22Rv1 (cell line): Measurements from ENCODE around the gene FKBP11.

Experiments used
- ZFX ChIP-seq: fragments of 450-650 bp; IDR thresholded peaks from 2 replicates; pipeline ENCODE4 v1.6.1; 2017; ENCODE audit warnings: antibody characterized with exemption, borderline replicate concordance
- TF ChIP-seq, protein P1 (sequence below): fragments of 450-650 bp; IDR thresholded peaks from 2 replicates; pipeline ENCODE4 v1.5.1; 2017; ENCODE audit warnings: mild to moderate bottlenecking

GRCh38 chr12:48929551-48929950, 4.3 kb upstream of the FKBP11 start:
- TF ChIP-seq, protein P1, sequence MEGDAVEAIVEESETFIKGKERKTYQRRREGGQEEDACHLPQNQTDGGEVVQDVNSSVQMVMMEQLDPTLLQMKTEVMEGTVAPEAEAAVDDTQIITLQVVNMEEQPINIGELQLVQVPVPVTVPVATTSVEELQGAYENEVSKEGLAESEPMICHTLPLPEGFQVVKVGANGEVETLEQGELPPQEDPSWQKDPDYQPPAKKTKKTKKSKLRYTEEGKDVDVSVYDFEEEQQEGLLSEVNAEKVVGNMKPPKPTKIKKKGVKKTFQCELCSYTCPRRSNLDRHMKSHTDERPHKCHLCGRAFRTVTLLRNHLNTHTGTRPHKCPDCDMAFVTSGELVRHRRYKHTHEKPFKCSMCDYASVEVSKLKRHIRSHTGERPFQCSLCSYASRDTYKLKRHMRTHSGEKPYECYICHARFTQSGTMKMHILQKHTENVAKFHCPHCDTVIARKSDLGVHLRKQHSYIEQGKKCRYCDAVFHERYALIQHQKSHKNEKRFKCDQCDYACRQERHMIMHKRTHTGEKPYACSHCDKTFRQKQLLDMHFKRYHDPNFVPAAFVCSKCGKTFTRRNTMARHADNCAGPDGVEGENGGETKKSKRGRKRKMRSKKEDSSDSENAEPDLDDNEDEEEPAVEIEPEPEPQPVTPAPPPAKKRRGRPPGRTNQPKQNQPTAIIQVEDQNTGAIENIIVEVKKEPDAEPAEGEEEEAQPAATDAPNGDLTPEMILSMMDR, result no peak
- TF ChIP-seq ZFX, result no peak
